Right lobe of liver (tissue), 6 donors: Measurements from ENCODE around the gene ZDHHC1. TPM values are rescaled to one million over a fixed set of nuclear protein-coding genes. Genes with fewer than 3 reads are reported as not detected.

ENCODE experiments used
- ATAC-seq, 4 donors: fragments of 200-7000 bp; cut with Tn5 transposase; one replicate each; pipeline ENCODE4 v1.9.1; 2020; ENCODE audit warnings: mild to moderate bottlenecking in 4 of 4, moderate library complexity in 4 of 4
- DNase-seq, 3 donors: peaks; one replicate each; pipeline ENCODE4 v3.0.0-alpha.2; 2020
- H3K27ac ChIP-seq, 3 donors: fragments of 200-600 bp; one replicate each; pipeline ENCODE4 v1.8.0; 2022
- H3K27me3 ChIP-seq, 2 donors: fragments of 200-600 bp; one replicate each; pipeline ENCODE4 v1.8.0; 2022
- H3K36me3 ChIP-seq, 4 donors: fragments of 200-600 bp; sonication (generic) in 1 of 4; one replicate each; pipeline versions ENCODE4 v1.5.1 to v1.8.0; 2017 to 2022; ENCODE audit warnings: control low read depth in 1 of 4
- H3K4me1 ChIP-seq, 4 donors: fragments of 200-600 bp; sonication (generic) in 1 of 4; one replicate each; pipeline versions ENCODE4 v1.5.1 to v1.8.0; 2017 to 2022; ENCODE audit warnings: control low read depth in 1 of 4
- H3K4me3 ChIP-seq, 3 donors: fragments of 200-600 bp; one replicate each; pipeline ENCODE4 v1.8.0; 2022
- H3K9me3 ChIP-seq, 4 donors: fragments of 200-600 bp; sonication (generic) in 1 of 4; one replicate each; pipeline versions ENCODE4 v1.5.1 to v1.8.0; 2017 to 2022; ENCODE audit warnings: control low read depth in 1 of 4
- POLR2A ChIP-seq: fragments of 450-650 bp; IDR thresholded peaks from one replicate; pipeline ENCODE4 v1.6.1; 2017; ENCODE audit warnings: antibody characterized with exemption, mild to moderate bottlenecking
- WGBS: methylation state at CpG from one replicate; pipeline ENCODE4 v1.1.6; 2018; ENCODE audit warnings: low coverage, low lambda C conversion rate; ENCODE audit not compliant: insufficient coverage; ENCODE audit errors: missing lambda C conversion rate; 5-methylcytosine and 5-hydroxymethylcytosine counted together
- intact Hi-C, 2 donors: fragments of 100-400 bp; cut with DNase I; formaldehyde crosslinking; loops; one replicate each; pipeline versions ENCODE4 v1.11.2 to v1.14.1; 2022
- small RNA-seq, 2 experiments: library from RNA; depleted of rRNA; stranded (forward); fragments of <200 nt; gene quantifications; one replicate each; pipeline ENCODE3, GENCODE V24; 2016
- total RNA-seq, 6 experiments: library from RNA; depleted of rRNA in 2 of 6; stranded (reverse); fragments of >200 nt in 2 of 6; fragmentation: NEBNext Ultra II Directional in 3 of 6; extraction: Animal tissue kit (Norgen Biotek cat#: 25700) in 3 of 6; gene quantifications; one replicate each; pipeline versions ENCODE4 v1.1.0 to v1.2.4, GENCODE V29; 2016 to 2023
- TF ChIP-seq, protein P1 (sequence below), 4 donors: fragments of 200-600 bp in 3 of 4; fragments of 450-650 bp in 1 of 4; IDR thresholded peaks; one replicate each; pipeline versions ENCODE4 v1.5.1 to v1.8.0; 2016 to 2022; ENCODE audit warnings: antibody characterized with exemption in 4 of 4, mild to moderate bottlenecking in 2 of 4
- donor health status: DM: no; HTN: yes; CAD: no.
- donor health status: DM: no; HTN: no; CAD: no.
- donor health status: DM: no; HTN: no; CAD: no.
- donor health status: DM: no; HTN: yes; CAD: no.
- donor health status: DM: no; HTN: yes; CAD: no.

Gene ZDHHC1
- total RNA-seq, 6 experiments from 2014 or later: 1.2 to 4.0 (median 1.8) TPM

DNA sequence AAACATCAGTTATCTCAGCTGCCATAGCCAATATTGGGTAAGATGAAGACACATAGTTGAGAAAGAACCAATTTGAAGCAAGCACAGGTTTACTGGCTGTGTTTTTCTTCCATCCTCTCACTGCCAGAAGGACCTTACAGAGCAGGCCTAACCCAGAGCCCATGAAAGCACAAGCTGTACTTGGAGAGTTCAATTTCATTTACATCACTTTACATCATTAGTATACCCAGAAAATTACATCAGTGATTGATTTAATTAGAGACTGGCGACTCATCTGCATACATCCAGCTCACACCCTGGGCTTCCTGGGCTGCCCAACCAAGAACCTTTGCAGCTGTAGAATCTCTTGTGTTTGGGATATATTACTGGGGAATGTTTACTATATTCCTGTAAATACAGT is 66.0 kb downstream of the ZDHHC1 start:
- no peaks in the 10 kb centered on the region for H3K36me3 ChIP-seq
- WGBS: 100% methylated on average over 1 of the region's 1 CpG
- DNase-seq: no peak
- intact Hi-C loops: no loop called here
- H3K27me3 ChIP-seq: no peaks in the 10 kb centered on the region
- H3K4me3 ChIP-seq: no peak overlapping the region
- no peaks in the 10 kb centered on the region for H3K9me3 ChIP-seq
- H3K4me1 ChIP-seq: peaks cover 0 to 11% (median 0%) of the 10 kb centered on the region in 4 donors
- H3K27ac ChIP-seq: no peak overlapping the region
- no peak for TF ChIP-seq POLR2A
- TF ChIP-seq, protein P1, sequence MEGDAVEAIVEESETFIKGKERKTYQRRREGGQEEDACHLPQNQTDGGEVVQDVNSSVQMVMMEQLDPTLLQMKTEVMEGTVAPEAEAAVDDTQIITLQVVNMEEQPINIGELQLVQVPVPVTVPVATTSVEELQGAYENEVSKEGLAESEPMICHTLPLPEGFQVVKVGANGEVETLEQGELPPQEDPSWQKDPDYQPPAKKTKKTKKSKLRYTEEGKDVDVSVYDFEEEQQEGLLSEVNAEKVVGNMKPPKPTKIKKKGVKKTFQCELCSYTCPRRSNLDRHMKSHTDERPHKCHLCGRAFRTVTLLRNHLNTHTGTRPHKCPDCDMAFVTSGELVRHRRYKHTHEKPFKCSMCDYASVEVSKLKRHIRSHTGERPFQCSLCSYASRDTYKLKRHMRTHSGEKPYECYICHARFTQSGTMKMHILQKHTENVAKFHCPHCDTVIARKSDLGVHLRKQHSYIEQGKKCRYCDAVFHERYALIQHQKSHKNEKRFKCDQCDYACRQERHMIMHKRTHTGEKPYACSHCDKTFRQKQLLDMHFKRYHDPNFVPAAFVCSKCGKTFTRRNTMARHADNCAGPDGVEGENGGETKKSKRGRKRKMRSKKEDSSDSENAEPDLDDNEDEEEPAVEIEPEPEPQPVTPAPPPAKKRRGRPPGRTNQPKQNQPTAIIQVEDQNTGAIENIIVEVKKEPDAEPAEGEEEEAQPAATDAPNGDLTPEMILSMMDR (IDR thresholded peaks at IDR 0.05): no peak
- ATAC-seq: no peak

DNA sequence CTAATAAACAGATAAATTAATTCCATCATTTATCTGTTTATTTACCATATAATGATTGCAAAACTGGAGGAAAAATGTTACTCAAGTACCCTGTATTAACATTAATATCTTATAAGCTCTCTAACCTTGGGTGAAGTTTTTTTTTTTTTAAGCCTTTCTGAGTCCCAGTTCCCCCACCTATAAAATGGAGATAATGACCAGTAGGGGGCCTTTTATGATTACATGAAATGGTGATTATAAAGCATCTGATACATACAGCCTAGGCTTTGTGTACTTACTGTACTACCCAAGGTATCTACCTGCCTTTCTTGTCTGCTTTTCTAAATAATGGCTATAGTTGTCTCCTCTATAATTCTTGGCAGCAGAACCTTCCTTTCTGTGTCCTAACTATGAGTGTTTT is 67.1 kb downstream of the ZDHHC1 start:
- H3K9me3 ChIP-seq: no peaks in the 10 kb centered on the region
- TF ChIP-seq, protein P1 (IDR thresholded peaks at IDR 0.05): peak; percentile 19 to 37 (median 30)
- TF ChIP-seq POLR2A: no peak
- no peaks in the 10 kb centered on the region for H3K27me3 ChIP-seq
- H3K27ac ChIP-seq: no peak overlapping the region
- peaks cover 0 to 11% (median 0%) of the 10 kb centered on the region in 4 donors for H3K4me1 ChIP-seq
- no peaks in the 10 kb centered on the region for H3K36me3 ChIP-seq
- intact Hi-C loops: no loop called here
- H3K4me3 ChIP-seq: no peak overlapping the region
- DNase-seq: no peak
- no peak for ATAC-seq

GRCh38 chr16:67346341-67346740 is 69.9 kb downstream of the ZDHHC1 start:
- H3K27me3 ChIP-seq: no peaks in the 10 kb centered on the region
- ATAC-seq (peak; percentile 62 to 86 (median 70)), DNase-seq (peak in 1 of 3 donors; percentile 54)
- no peaks in the 10 kb centered on the region for H3K9me3 ChIP-seq
- intact Hi-C loops: no loop called here
- no peak overlapping the region for H3K4me3 ChIP-seq
- H3K4me1 ChIP-seq: peaks cover 0 to 11% (median 0%) of the 10 kb centered on the region in 4 donors
- no peaks in the 10 kb centered on the region for H3K36me3 ChIP-seq
- WGBS: 66% methylated on average over 3 of the region's 3 CpGs
- H3K27ac ChIP-seq: no peak overlapping the region
- TF ChIP-seq, protein P1 (IDR thresholded peaks at IDR 0.05): no peak
- no peak for TF ChIP-seq POLR2A

DNA sequence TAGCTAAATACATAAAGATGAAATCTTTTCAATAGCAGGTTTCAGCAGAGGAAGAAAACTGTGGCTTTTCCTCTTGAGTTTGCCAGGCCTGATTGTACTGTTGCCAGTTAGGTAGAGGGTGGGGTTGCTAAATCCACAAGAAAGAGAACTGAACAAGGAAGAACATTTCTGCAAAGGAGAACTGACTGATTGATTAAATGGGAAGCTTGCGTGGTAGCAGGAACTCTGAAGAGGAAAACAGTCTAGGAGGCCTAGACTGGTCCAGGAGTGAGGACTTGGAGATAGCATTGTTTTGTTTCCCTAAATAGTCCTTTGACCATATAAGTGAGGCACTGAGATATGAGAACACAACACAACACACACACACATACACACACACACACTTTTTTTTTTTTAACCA is 70.9 kb downstream of the ZDHHC1 start:
- H3K27ac ChIP-seq: no peak overlapping the region

More for the DNA sequence above, 70.9 kb downstream of the ZDHHC1 start:
- H3K4me1 ChIP-seq: peaks cover 0 to 11% (median 0%) of the 10 kb centered on the region in 4 donors
- no peak for TF ChIP-seq POLR2A
- TF ChIP-seq, protein P1 (IDR thresholded peaks at IDR 0.05): no peak
- ATAC-seq: no peak
- no peak overlapping the region for H3K4me3 ChIP-seq
- H3K9me3 ChIP-seq: no peaks in the 10 kb centered on the region
- intact Hi-C loops: no loop called here
- WGBS: 36% methylated on average over 1 of the region's 1 CpG
- H3K36me3 ChIP-seq: no peaks in the 10 kb centered on the region
- no peaks in the 10 kb centered on the region for H3K27me3 ChIP-seq
- no peak for DNase-seq

Small RNA genes lying within 50 kb of the gene (small RNA-seq; reads per million reads assigned to genes)
- 0 reads per million in 2 experiments for gene RNU1-123P

Other genes with a start within 250 kb of the ZDHHC1 start
- gene NOL3, start 245.9 kb downstream of the ZDHHC1 start, total RNA-seq: 10 to 100 TPM; 21.5 to 44.3 (median 28.1) TPM
- gene MATCAP1, start 232.5 kb downstream of the ZDHHC1 start, total RNA-seq: 10 to 100 TPM in 2 of 6 experiments, 1 to 10 TPM in 4; 3.5 to 13.8 (median 9.3) TPM
- gene EXOC3L1, start 226.3 kb downstream of the ZDHHC1 start, total RNA-seq: 1 to 10 TPM; 1.8 to 4.3 (median 2.5) TPM
- 10 to 100 TPM; 14.4 to 36.4 (median 22.4) TPM for gene E2F4, start 224.3 kb downstream of the ZDHHC1 start, total RNA-seq
- gene ELMO3, start 217.3 kb downstream of the ZDHHC1 start, total RNA-seq: 1 to 10 TPM; 1.8 to 8.0 (median 4.6) TPM
- 10 to 100 TPM; 32.6 to 58.7 (median 40.5) TPM for gene TMEM208, start 189.3 kb downstream of the ZDHHC1 start, total RNA-seq
- gene FHOD1, start 169.0 kb downstream of the ZDHHC1 start, total RNA-seq: 1 to 10 TPM; 2.3 to 9.6 (median 3.5) TPM
- gene SLC9A5, start 167.5 kb downstream of the ZDHHC1 start, total RNA-seq: under 1 TPM; 0.06 to 0.53 (median 0.15) TPM
- gene PLEKHG4, start 136.9 kb downstream of the ZDHHC1 start, total RNA-seq: under 1 TPM; 0.09 to 0.53 (median 0.20) TPM
- not detected for gene KCTD19, start 89.7 kb downstream of the ZDHHC1 start, total RNA-seq
- gene LRRC36, start 89.7 kb downstream of the ZDHHC1 start, total RNA-seq: not detected
- under 1 TPM in 5 of 6 experiments, not detected in 1; 0.24 to 0.65 (median 0.37) TPM for gene TPPP3, start 23.0 kb downstream of the ZDHHC1 start, total RNA-seq
- 1 to 10 TPM; 1.3 to 2.7 (median 2.1) TPM for gene HSD11B2, start 14.6 kb upstream of the ZDHHC1 start, total RNA-seq
- gene ATP6V0D1, start 64.7 kb upstream of the ZDHHC1 start, total RNA-seq: 10 to 100 TPM; 33.6 to 84.6 (median 47.0) TPM
- not detected for gene AGRP, start 67.1 kb upstream of the ZDHHC1 start, total RNA-seq
- 10 to 100 TPM; 19.9 to 35.0 (median 26.8) TPM for gene RIPOR1, start 112.4 kb upstream of the ZDHHC1 start, total RNA-seq
- gene CTCF, start 146.0 kb upstream of the ZDHHC1 start, total RNA-seq: 10 to 100 TPM; 14.3 to 18.5 (median 17.0) TPM
- 1 to 10 TPM in 3 of 6 experiments, under 1 TPM in 3; 0.39 to 3.4 (median 0.88) TPM for gene CARMIL2, start 228.7 kb upstream of the ZDHHC1 start, total RNA-seq
- gene ACD, start 243.8 kb upstream of the ZDHHC1 start, total RNA-seq: 1 to 10 TPM; 4.0 to 8.2 (median 5.9) TPM
- 1 to 10 TPM; 1.3 to 4.8 (median 2.6) TPM for gene PARD6A, start 244.5 kb upstream of the ZDHHC1 start, total RNA-seq